HG03175 (cell line): ENCODE data around the gene RSBN1L.

ENCODE experiments used
- ATAC-seq: cut with Tn5 transposase; IDR thresholded peaks from one replicate; pipeline ENCODE4 v1.9.1; 2021; ENCODE audit warnings: mild to moderate bottlenecking, moderate library complexity; ENCODE audit not compliant: unreplicated experiment

RSBN1L gene

DNA sequence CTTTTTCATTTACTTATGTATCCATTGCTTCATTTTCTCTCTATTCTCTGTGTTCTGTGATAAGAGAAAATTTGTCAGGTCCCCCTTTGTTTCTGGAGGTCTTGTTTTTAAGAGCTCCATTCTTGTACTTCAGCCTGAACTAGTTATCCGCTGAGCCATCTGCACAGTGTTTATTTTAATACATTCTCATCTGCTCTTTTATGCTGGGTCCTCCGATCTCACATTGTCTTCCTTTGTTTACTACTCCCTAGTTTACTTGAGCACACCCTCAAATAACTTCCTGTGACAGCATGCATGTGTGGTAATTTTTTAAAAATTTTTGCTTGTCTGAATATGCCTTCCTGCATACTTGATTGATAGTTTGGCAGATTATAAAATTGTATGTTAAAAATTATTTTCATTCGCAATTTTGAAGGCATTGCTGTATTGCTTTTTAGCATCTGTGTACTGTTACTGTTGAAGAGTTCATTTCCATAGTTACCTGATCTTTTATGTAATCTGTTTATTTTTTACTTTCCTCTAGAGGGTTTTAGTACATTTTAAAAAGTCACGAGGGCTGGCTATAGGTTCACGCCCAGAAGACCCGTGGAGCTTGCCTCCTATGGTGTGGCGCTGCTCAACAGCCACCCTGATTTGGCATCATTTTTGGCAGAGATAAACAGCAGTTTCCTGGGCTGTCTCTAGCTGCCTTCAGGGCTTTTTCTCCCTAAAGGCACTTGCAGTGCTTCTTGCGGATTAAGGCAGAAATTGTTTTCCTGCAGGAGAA is 31.9 kb downstream of the RSBN1L start:
- ATAC-seq = no peak

DNA sequence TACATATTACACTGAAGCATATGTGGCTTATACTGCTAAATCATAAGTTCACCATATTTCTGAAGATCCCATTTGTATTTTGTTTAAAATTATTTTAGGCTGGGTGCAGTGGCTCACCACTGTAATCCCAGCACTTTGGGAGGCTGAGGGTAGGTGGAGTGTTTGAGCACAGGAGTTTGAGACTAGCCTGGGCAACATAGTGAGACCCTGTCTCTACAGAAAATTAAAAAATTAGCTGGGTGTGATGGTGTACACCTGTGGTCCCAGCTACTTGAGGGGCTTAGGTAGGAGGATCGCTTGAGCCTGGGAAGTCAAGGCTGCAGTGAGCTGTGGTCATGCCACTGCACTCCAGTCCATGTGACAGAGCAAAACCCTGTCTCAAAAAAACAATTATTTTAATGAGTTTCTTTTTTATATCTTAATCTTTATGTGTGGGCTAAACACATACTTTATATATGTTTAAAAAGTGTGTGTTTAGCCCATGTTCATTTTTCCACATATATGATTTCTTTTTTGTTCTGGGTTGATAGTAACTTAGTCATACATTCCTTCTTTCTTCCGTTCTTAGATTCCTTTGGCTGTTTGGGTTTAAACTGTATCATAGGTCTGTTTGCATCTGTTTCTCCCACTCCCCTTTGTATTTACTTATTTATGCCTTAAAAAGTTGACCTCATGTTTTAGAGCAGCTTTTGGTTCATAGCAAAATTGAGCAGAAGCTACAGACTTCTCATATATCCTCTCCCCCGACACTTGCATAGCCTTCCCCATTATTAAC is 33.5 kb downstream of the RSBN1L start:
- ATAC-seq = no peak

- no peak for ATAC-seq
Measured at GRCh38 chr7:77731716-77732115, 35.5 kb downstream of the RSBN1L start.

DNA sequence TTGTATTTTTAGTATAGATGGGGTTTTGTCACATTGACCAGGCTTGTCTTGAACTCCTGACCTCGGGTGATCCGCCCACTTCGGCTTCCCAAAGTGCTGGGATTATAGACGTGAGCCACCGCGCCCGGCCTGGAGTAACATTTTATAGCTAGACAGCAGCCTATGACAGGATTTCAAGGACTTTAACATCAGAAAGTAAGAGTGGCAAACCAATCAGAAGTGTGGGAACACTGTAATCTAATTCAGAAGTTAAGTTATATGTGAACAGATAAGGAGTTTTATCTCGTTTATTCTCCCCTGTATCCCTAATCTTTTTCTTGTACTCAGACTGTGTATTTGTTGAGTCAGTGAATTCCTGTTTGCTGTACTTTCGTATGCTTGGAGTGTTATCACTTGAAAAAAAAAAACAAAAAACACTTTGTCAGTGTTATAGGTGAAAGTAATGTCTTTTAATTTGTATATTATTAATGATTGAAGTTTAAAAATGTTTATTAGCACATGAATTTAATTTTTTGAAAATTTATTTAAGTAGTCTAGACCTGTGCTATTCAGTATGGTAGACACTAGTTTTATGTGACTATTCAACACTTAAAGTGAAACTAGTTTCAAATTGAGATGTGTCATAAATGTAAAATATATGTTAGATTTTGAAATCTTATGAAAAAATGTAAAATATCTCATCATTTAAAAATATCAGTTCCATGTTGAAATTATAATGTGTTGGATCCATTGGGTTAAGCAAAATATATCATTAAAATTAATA is 38.6 kb downstream of the RSBN1L start:
- no peak for ATAC-seq

- ATAC-seq = no peak
Measured at GRCh38 chr7:77735457-77735856, 39.2 kb downstream of the RSBN1L start.

DNA sequence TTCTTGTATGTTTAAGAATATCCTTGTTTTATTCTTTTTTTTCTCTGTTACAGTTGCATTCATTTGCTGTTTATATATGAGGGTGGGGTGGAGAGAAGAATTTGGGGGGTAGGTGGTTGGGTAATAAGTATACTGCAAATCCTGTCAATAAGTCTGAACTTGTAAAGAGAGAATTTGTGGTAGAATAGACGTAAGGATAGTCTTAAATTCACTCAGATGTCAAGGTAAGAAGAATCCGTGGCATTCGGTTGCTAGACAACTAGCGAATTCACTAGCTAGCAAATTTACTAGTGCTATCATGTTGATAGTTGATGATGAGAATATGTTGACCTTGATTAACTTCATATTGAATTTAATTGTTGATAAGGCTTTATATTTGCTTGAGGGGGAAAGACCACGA is 40.7 kb downstream of the RSBN1L start:
- ATAC-seq = no peak

GRCh38 chr7:77738382-77738781 is 42.1 kb downstream of the RSBN1L start:
- ATAC-seq = no peak

DNA sequence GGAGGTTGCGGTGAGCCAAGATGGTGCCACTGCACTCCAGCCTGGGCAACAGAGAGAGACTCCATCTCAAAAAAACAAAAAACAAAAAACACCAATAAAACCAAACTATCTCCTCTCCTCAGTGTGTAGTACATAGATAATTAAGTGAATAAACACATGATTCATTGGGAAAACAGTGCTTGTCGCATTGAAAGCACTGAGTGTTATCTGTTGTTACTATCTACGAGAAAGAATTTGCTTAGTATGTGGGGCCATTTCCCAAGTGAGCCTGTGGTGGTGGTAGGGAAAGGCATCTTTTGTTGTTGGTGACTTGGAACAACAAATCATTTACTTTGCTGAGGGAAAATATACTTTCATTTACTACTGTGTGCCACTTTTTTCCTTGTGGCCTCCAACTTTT is 42.6 kb downstream of the RSBN1L start:
- no peak for ATAC-seq

DNA sequence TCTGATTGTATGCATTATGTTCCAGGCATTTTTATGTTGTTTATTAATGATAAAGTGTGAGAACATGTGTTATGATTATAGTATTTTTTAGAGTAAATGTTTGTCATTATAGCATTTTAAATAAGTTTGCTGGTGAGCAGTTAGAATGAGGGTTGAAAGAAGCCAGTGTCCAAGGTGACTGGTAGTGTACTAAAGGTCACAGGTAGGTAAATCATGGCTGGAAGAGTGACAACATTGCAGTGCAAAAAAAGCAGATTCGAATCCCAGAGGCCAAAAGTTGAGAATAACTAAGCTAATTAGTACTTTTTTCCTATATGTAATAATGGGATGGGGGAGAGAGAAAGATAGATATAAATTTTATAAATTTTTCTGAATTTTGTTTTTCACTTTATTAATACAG is 44.0 kb downstream of the RSBN1L start:
- ATAC-seq = no peak

- no peak for ATAC-seq
Measured at GRCh38 chr7:77743518-77743917, 47.3 kb downstream of the RSBN1L start.

DNA sequence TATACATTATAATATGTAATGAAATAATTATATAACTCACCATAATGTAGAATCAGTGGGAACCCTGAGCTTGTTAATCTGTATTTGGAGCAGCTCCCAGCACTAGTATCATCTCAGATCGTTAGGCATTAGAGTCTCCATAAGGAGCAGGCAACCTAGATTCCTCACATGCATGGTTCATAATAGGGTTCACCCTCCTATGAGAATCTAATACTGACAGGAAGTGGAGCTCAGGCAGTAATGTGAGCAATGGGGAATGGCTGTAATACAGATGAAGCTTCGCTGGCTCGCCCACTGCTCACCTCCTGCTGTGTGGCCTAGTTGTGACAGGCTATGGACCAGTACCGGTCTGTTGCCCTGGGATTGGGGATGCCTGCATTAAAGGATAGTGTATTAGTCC is 49.5 kb downstream of the RSBN1L start:
- ATAC-seq = no peak

DNA sequence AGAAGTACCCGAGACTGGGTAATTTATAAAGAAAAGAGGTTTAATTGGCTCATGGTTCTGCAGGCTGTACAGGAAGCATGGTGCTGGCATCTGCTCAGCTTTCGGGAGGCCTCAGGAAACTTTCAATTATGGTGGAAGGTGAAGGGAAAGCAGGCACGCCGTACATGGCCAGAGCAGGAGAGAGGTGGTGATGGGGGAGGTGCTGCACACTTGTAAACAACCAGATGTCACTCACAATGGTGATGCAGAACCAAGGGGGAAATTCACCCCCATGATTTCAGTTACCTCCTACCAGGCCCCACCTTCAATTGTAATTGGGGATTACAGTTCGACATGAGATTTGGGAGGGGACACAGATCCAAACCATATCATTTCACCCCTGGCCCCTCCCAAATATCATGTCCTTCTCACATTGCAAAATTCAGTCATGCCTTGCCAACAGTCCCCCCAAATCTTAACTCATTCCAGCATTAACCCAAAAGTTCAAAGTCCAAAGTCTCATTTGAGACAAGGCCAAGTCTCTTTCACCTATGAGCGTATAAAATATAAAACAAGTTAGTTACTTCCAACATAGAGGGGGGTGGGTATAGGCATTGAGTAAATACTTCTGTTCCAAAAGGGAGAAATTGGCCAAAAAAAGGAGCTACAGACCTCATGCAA is 50.0 kb downstream of the RSBN1L start:
- no peak for ATAC-seq

DNA sequence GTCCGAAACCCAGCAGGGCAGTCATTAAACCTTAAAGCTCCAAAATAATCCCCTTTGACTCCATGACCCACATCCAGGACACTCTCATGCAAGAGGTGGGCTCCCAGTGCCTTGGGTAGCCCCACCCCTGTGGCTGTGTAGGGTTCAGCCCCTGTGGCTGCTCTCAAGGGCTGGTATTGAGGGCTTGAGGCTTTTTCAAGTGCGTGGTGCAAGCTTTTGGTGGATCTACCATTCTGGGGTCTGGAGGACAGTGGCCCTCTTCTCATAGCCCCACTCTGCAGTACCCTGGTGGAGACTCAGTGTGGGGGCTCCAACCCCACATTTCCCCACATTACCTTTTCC is 50.5 kb downstream of the RSBN1L start:
- ATAC-seq = no peak

DNA sequence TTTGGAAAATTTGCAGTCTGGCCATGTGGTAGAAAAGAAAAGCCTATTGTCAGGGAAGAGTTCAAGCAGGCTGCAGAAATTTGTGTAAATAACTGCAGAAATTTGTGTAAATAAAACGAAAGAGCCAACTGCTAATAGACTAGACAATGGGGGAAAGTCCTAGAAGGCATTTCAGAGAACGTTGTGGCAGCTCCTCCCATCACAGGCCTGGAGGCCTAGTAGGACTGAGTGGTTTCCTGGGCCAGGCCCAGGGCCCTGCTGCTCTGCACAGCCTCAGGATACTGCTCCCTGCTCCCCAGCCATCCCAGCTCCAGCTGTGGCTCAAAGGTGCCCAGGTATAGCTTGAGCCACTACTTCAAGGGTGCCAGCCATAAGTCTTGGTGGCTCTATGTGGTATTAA is 50.9 kb downstream of the RSBN1L start:
- ATAC-seq = no peak

DNA sequence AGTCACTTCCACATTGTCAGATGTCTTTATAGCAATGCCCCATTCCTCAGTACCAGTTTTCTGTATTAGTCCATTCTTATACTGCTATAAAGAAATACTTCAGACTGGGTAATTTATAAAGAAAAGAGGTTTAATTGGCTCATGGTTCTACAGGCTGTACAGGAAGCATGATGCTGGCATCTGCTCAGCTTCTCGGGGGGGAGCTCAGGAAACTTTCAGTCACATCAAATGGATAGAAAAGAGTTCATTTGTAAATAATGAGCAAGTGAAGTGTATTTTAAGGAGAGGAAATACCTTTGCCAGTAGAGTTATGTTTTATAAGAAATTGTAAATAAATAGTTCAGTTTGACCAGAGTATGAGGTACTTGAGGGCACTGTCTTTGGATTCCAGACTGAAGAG is 51.5 kb downstream of the RSBN1L start:
- ATAC-seq = no peak

GRCh38 chr7:77752016-77752415 is 55.8 kb downstream of the RSBN1L start:
- no peak for ATAC-seq

- no peak for ATAC-seq
Measured at GRCh38 chr7:77753173-77753572, 56.9 kb downstream of the RSBN1L start.

GRCh38 chr7:77757589-77757988 is 61.3 kb downstream of the RSBN1L start:
- peak; percentile 84 for ATAC-seq

DNA sequence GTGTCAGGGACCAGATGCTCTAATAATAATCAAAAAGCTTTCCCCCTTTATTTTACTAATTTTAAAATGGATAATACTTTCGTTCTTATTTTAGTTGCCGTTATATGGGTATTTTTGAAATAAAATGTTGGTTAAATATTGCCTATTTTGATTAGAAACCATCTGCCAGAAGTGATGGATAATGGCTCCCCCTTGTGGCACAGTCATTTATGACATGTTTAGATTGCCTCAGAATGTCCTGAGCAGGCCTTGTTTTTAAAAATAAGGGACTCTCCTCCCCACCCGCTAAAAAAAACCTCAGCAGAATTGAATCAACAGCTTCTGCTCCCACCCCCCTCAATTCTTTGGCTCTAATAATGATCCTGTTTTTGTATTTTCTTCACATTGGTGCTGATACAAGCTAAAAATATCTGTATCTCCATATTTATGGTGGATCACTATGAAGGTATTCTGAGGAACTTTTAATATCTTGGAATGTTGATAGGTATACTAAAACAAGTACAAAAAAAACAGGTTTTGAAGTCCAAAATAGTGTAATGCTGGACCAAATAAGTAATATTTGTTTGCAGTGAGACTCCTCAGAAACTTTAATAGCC is 63.1 kb downstream of the RSBN1L start:
- ATAC-seq = peak; percentile 45

DNA sequence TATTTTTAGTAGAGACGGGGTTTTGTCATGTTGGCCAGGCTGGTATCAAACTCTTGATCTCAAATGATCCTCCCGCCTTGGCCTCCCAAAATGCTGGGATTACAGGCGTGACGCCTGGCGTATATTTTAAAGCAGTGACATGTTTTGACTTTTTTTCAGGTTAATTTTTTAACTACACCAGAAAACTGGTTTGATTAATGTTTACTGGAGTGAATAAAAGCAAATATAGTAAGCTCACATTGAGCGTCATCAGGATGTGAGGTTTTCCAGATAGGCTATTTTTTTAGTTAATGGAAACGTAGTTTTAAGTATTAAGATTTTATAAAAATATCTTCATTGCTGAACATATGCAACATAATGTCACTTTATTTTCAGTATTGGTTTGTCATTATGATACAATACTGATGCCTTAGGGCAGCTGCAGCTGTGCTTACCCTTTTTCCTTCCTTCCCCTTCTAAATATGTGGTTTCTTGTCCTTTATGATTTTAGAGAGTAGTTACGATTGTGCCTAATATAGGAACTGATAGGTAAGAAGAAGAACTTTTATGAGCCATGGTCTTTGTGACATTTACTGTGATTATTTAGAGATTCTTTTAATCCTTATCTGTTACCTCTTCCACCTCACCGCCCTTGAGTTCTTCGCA is 64.7 kb downstream of the RSBN1L start:
- no peak for ATAC-seq
